HK-2 (cell line): Measurements from ENCODE around the gene RHBDD1.

Experiments
- DNase-seq: peaks from one replicate; pipeline ENCODE4 v3.0.0-alpha.2; 2018; ENCODE audit not compliant: unreplicated experiment

RHBDD1 gene

GRCh38 chr2:226915846-226916360 is 80.0 kb downstream of the RHBDD1 start:
- no peak for DNase-seq

DNA sequence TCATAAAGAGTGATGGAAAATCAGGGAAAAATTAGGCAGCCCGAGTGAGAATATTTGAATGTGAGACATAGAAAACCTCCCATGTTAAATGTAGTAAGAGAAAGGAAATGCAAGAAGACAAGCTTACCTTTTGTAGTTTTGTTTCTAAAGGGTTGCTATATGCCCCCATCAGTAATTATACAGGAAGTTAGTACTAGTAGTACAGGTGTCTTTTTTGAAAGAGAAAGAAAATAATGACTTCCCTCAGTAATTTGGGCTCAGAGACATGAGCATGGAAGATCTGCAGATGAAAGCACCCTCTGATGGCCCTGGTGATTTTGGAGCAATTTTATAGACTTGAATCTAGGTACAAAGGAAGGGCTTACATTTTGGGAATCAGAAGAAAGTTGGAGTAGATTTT is 80.8 kb downstream of the RHBDD1 start:
- no peak for DNase-seq

GRCh38 chr2:226932443-226932842 is 96.6 kb downstream of the RHBDD1 start:
- DNase-seq: no peak

DNA sequence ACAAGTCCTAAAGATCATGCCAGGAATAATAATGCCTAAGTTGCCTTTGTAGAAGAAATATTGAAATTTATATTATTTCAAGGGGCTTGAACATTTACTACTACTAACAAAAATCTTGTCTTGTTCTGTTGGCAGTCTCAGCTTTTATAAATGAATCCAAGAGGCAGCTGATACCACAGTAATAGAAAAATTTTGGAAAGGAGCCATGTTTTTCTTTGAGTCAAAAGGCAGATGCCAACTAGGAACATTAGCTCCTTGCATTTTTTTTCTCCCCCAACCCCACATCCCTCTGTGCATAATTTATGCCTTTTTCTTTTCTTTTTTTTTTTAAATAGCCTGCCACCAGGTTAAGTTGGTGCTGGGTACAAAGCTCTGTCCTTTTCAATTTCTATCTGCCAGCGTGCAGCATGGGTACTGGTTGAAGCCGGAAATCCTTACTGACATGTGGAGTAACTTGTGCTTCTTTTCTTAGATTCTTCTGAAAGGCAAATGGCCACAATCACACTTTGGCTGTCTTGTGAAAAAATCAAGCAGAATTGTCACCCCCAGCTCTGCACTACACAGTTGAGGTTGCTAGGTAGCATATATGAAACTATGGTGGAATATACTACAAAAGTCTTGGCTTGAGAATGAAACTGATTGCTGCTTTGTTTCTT is 98.8 kb downstream of the RHBDD1 start:
- DNase-seq: no peak

GRCh38 chr2:226943862-226944620 is 108.2 kb downstream of the RHBDD1 start:
- DNase-seq: no peak

DNA sequence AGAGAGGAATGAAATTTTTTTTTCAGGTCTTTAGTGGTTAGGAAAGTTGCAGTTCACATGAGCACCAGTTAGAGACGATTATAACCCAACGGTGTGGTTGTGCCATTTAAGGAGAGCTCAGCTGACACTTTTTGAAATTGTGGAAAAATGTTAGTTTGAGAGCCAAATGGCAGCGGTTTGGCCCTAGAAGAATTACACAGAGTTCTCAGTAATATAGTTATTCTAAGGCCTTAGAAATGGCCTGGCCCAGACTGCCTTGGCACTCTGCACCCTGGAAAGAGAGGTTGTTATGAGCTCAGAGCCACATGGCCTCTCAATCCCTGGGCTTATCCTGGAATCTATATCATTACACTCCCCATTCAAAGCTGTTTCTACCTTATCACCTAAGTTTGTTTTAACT is 117.4 kb downstream of the RHBDD1 start:
- no peak for DNase-seq

GRCh38 chr2:226953826-226954225 is 118.0 kb downstream of the RHBDD1 start:
- no peak for DNase-seq

DNA sequence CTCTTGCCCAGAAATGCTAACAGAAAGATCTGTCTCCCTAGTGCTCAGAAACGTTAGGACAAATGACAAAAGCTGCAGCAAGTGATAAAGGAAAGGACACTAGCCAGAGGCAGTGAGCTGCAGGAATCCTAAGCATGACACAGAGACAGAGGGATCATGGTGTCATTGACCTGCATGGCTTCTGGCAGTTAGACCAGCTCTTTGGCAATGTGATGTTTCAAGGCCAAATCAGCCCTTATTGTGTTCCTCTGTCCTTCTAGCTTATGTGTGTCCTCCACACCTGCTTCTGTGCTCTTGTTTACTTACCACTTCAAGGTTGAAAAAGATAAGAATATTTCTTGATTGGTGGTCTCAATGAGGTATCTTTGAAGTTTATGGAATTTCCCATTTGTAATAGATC is 120.8 kb downstream of the RHBDD1 start:
- no peak for DNase-seq

GRCh38 chr2:226959418-226959817 is 123.6 kb downstream of the RHBDD1 start:
- DNase-seq: no peak

DNA sequence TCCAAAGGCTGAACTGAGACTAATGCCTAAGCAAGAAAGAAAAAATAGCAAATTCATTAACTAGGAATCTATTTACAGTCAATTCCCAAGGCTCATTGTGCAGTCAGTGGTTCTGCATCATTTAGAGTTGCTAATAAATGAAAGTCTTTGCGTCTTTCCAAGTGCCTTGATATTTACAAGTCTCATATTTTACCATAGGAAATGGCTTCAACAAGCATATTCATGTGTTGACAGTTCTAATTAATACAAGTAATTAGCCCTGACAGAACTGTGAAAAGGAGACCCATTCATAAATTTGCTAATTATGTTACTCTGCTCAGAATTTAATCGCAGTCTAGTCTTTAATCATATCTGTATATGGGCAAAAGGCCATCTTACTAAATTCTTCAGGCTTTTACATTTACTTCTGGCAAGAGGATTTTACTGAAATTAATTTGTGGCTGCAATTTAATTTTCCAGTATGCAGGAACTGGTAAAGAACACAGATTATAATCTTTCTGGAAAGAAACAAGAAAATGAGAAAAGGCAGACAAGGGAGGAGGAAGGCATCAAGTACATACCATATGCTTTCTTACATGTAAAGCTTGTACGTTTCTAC is 126.4 kb downstream of the RHBDD1 start:
- no peak for DNase-seq

DNA sequence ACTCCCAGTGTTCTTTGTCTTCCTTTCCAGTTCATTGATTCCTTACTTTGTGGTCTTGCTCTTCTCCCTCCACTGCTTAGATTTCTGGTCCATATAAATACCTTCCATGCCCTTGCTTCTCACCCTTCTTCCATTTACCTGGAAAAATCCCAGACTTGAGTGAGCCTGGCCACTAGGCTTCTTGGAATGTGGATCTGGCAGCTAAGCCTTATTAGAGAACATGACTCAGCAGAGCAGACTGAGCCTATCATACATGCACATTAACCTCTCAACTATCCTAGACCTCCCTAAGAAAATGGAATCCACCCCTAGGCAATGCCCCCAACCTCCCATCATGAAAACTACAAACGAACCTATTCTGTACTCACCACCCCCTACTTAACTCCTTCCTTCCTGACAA is 127.7 kb downstream of the RHBDD1 start:
- peak; percentile 49 for DNase-seq

DNA sequence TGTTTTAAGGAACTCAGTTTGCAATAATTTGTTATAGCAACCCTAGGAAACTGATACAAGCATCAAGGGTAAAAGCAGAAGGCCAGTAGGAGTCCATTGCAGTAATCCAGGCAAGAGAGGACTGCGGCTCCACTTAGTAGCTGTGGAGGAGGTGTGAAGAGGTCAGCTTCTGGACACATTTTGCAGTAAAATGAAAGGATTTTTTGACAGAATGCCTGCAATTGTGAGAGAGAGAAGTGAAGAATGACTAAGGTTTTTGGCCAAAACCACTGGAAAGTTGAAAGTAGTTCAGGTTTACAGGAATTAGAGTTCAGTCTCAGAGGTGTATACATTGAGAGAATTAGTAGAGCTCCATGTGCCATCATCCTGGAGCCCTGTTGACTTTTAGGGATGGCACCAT is 129.5 kb downstream of the RHBDD1 start:
- DNase-seq: no peak

GRCh38 chr2:226969417-226970080 is 133.7 kb downstream of the RHBDD1 start:
- no peak for DNase-seq

DNA sequence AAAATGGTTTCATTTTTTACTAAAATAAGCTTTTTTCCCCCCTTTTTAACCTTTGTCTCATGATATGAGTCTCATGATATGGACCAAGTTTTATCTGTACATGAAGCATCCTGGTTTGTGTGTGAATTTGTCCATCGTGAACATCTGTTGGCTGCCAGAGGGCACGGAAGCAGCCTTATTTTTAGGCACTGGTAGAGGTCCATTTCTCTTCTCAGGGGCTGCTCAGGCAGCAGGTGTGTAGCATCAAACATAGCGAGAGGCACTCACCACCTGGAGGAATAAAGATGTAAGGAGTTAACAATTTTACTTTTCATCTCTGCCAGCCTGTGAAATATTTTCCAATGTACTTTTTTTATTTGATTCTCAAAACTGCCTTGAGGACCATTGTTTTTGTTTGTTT is 134.5 kb downstream of the RHBDD1 start:
- no peak for DNase-seq

DNA sequence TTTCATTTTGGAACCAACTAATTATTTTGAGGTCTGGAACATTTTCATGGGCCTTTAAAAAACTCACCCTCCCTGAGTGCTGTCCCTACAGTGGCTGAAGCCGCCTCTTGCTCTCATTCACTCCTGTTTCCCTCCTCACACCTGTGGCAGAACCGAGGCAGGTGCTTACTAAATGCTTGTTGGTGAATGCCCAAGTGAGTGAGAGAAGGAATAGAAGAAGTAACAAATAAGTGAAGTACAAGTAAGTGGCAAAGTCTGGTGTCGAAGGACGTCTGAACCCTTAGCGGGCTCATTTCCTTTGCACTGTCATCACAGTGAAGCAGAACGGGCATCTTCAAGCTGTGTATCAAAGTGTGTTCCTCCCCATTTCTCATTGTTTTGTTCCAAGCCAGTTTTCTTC is 135.2 kb downstream of the RHBDD1 start:
- no peak for DNase-seq

- no peak for DNase-seq
Observed at GRCh38 chr2:226971770-226972169, 135.9 kb downstream of the RHBDD1 start.

DNA sequence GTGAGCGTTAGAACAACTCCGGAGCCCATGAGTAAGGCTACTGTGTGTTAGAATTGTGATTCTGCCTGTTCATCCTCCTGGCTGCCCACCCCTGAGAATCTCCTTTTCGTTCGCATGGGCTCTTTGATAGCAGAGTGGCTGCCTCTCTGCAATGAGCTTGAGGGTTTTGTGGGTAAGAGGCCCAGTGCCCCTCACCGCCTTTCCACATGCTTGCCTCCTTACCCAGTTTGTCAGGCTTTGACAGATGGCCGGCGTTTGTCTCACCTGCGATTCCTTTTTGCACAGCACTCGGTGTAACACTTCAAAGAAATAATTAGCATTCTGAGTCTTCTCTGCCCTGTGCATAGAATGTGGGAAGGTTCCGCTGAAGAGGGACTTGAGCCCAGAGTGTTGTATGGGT is 138.0 kb downstream of the RHBDD1 start:
- DNase-seq: no peak

- DNase-seq: no peak
Observed at GRCh38 chr2:226977775-226978190, 141.9 kb downstream of the RHBDD1 start.

DNA sequence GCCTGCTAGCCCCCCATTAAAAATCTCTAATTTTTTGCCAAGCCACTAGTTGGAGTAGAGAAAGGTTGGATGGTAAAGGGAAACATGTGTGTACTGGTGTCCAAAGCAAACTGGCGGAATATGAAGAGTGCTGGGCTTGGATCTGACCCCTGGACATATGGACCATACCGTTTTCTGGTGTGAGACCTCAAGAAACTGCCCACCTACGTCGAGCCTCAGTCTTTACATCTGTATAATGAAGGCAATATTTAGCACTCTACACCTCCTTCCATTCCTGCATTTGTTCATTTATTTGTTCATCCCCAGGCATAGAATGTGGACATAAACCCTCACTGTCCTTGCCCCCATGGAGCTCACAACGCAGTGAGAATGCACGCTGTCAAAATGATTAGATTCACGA is 142.4 kb downstream of the RHBDD1 start:
- DNase-seq: no peak

DNA sequence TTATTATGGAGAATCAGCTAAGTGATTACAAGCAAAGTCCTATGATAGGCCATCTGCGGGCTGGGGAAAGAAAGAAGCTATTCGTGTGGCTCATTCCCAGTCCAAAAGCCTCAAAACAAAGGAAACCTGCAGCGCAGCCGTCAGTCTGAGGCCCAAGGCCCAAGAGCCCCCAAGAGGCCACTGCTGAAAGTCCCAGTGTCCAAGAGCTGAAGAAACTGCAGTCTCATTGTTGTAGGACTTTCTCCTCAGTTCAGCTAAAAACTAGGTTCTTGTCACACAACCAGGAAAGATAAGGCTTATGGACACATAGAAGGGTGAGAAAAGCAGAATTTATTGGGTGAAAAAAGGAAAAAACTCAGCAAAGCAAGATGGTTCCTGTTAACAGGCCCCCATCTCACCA is 143.2 kb downstream of the RHBDD1 start:
- DNase-seq: no peak

DNA sequence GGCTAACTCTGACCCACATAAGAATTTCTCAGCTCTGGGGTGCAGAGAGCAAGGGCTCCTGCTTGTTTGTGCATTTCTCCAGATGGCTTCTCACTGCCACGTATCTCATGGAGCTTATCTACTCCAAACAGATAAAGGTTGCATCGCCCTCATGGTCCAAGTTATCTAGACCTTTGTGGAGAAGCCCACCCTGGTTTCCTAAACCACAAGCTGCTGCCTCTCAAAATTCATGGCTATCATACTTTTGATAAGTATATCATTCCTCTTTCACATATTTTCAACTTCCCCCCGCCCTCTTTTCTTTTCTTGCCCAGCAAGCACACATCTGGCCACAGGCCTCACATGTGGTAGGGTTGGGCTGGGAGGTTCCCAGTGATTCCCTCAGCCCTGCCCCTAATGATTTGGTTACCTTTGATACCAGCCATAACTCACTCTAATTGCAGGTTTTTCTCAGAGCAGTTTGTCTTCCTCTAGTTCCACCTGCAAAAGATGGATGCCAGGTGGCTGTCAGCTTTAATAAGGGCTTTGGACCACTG is 146.0 kb downstream of the RHBDD1 start:
- DNase-seq: no peak
